Uterus (tissue), 2 donors: ENCODE data around the gene DAP3.
"Not testable (repeated sequence)": the region's sequence is repeated elsewhere in the genome, so short reads cannot be mapped to it uniquely, and the experiment has no call there.

Experiments used
- POLR2A ChIP-seq, 2 donors: fragments of 450-650 bp; IDR thresholded peaks; one replicate each; pipeline ENCODE4 v1.6.1; 2016; ENCODE audit warnings: antibody characterized with exemption in 2 of 2, mild to moderate bottlenecking in 1 of 2, moderate library complexity in 1 of 2
- TF ChIP-seq, protein P1 (sequence below), 4 experiments: fragments of 200-600 bp in 2 of 4; fragments of 450-650 bp in 2 of 4; sonication (generic) in 2 of 4; IDR thresholded peaks; one replicate each; pipeline ENCODE4 v1.5.1; 2016 to 2019; ENCODE audit warnings: antibody characterized with exemption in 4 of 4, mild to moderate bottlenecking in 2 of 4, moderate library complexity in 1 of 4

- TF ChIP-seq, protein P1, sequence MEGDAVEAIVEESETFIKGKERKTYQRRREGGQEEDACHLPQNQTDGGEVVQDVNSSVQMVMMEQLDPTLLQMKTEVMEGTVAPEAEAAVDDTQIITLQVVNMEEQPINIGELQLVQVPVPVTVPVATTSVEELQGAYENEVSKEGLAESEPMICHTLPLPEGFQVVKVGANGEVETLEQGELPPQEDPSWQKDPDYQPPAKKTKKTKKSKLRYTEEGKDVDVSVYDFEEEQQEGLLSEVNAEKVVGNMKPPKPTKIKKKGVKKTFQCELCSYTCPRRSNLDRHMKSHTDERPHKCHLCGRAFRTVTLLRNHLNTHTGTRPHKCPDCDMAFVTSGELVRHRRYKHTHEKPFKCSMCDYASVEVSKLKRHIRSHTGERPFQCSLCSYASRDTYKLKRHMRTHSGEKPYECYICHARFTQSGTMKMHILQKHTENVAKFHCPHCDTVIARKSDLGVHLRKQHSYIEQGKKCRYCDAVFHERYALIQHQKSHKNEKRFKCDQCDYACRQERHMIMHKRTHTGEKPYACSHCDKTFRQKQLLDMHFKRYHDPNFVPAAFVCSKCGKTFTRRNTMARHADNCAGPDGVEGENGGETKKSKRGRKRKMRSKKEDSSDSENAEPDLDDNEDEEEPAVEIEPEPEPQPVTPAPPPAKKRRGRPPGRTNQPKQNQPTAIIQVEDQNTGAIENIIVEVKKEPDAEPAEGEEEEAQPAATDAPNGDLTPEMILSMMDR (IDR thresholded peaks at IDR 0.05), result not testable (repeated sequence)
- TF ChIP-seq POLR2A (IDR thresholded peaks at IDR 0.05), result not testable (repeated sequence)
Observed at GRCh38 chr1:155763090-155763815, 74.4 kb downstream of the DAP3 start.
